Measurements from ENCODE around the gene UGT2A3. TPM values are rescaled to one million over a fixed set of nuclear protein-coding genes. Genes with fewer than 3 reads are reported as not detected.

The UGT2A3 gene
- total and polyA plus RNA-seq, 3 donors from 2014 or later: 1.7 TPM; not detected in 2

- TF ChIP-seq POLR2A (IDR thresholded peaks at IDR 0.05) (no peak), CTCF (IDR thresholded peaks at IDR 0.05) (no peak)
- DNase-seq: no peak
- Histone ChIP-seq H3K27me3 (no peaks in the 10 kb centered on the region), H3K4me1 (no peaks in the 10 kb centered on the region), H3K4me3 (no peak overlapping the region), H3K27ac (no peak overlapping the region), H3K9me3 (no peaks in the 10 kb centered on the region), H3K36me3 (ENCODE audit: low read depth, missing control alignments) (no peaks in the 10 kb centered on the region)
- intact Hi-C loops (cut with DNase I; ENCODE audit: low total_unique reads): no loop called here
- 84 to 89% methylated on average over 2 of the region's 2 CpGs for WGBS, 2 donors
Measured at GRCh38 chr4:68950033-68950432, 1.6 kb downstream of the UGT2A3 start.

- 88% methylated on average over 3 of the region's 3 CpGs for WGBS, 2 donors
- TF ChIP-seq CTCF (IDR thresholded peaks at IDR 0.05) (no peak), POLR2A (IDR thresholded peaks at IDR 0.05) (no peak)
Measured at GRCh38 chr4:68948985-68949384, 2.6 kb downstream of the UGT2A3 start.

GRCh38 chr4:68948044-68948743, 3.4 kb downstream of the UGT2A3 start:
- 96 to 97% methylated on average over 2 of the region's 2 CpGs for WGBS, 2 donors
- no peak for DNase-seq
- no peak overlapping the region for H3K4me3 ChIP-seq
- H3K27me3 ChIP-seq: no peaks in the 10 kb centered on the region
- no peaks in the 10 kb centered on the region for H3K9me3 ChIP-seq
- no peaks in the 10 kb centered on the region for H3K36me3 ChIP-seq (ENCODE audit: low read depth, missing control alignments)
- H3K27ac ChIP-seq: no peak overlapping the region
- TF ChIP-seq CTCF (IDR thresholded peaks at IDR 0.05) (no peak), POLR2A (IDR thresholded peaks at IDR 0.05) (no peak)
- H3K4me1 ChIP-seq: no peaks in the 10 kb centered on the region
- intact Hi-C loops (cut with DNase I; ENCODE audit: low total_unique reads): no loop called here

More at GRCh38 chr4:68948985-68949384, 2.6 kb downstream of the UGT2A3 start:
- no peaks in the 10 kb centered on the region for H3K9me3 ChIP-seq
- no peak overlapping the region for H3K27ac ChIP-seq
- no peaks in the 10 kb centered on the region for H3K4me1 ChIP-seq
- no peak for DNase-seq
- no peak overlapping the region for H3K4me3 ChIP-seq
- intact Hi-C loops (cut with DNase I; ENCODE audit: low total_unique reads): no loop called here
- H3K27me3 ChIP-seq: no peaks in the 10 kb centered on the region
- H3K36me3 ChIP-seq (ENCODE audit: low read depth, missing control alignments): no peaks in the 10 kb centered on the region

GRCh38 chr4:68929076-68929737, 22.4 kb downstream of the UGT2A3 start:
- Histone ChIP-seq H3K27me3 (no peaks in the 10 kb centered on the region), H3K27ac (no peak overlapping the region), H3K36me3 (ENCODE audit: low read depth, missing control alignments) (no peaks in the 10 kb centered on the region), H3K4me1 (no peaks in the 10 kb centered on the region), H3K4me3 (no peak overlapping the region), H3K9me3 (no peaks in the 10 kb centered on the region)
- TF ChIP-seq POLR2A (IDR thresholded peaks at IDR 0.05): no peak
- TF ChIP-seq CTCF (IDR thresholded peaks at IDR 0.05): no peak
- DNase-seq: no peak
- WGBS, 2 donors: 66 to 74% methylated on average over 3 of the region's 3 CpGs
- intact Hi-C loops (cut with DNase I; ENCODE audit: low total_unique reads): no loop called here

Data from testis (tissue), 3 donors.